Left kidney (tissue), 2 donors: ENCODE data around the gene NECTIN1. TPM values are rescaled to one million over a fixed set of nuclear protein-coding genes. Genes with fewer than 3 reads are reported as not detected.
"Not testable (repeated sequence)": the region's sequence is repeated elsewhere in the genome, so short reads cannot be mapped to it uniquely, and the experiment has no call there.

Source experiments
- DNase-seq: peaks from one replicate; pipeline ENCODE4 v3.0.0-alpha.2; 2013
- polyA plus RNA-seq: library from polyadenylated mRNA; unstranded; fragments of 120-200 nt; gene quantifications from one replicate; pipeline ENCODE4 v1.2.1, GENCODE V29; 2013; ENCODE audit not compliant: insufficient read length

Gene NECTIN1
- polyA plus RNA-seq, 1 donor, result 41.0 TPM

- DNase-seq, result no peak
Measured at GRCh38 chr11:119618208-119618909, 110.6 kb downstream of the NECTIN1 start.

- DNase-seq, result no peak
Measured at GRCh38 chr11:119617340-119617713, 111.7 kb downstream of the NECTIN1 start.

- DNase-seq, result no peak
Measured at GRCh38 chr11:119616586-119617339, 112.2 kb downstream of the NECTIN1 start.

GRCh38 chr11:119615882-119616196 is 113.2 kb downstream of the NECTIN1 start:
- no peak for DNase-seq

GRCh38 chr11:119615003-119615881 is 113.8 kb downstream of the NECTIN1 start:
- DNase-seq, result no peak

GRCh38 chr11:119614222-119615002 is 114.6 kb downstream of the NECTIN1 start:
- DNase-seq, result no peak

- DNase-seq, result no peak
Measured at GRCh38 chr11:119612814-119613213, 116.2 kb downstream of the NECTIN1 start.

- DNase-seq, result no peak
Measured at GRCh38 chr11:119610836-119611426, 118.1 kb downstream of the NECTIN1 start.

- no peak for DNase-seq
Measured at GRCh38 chr11:119608781-119609180, 120.2 kb downstream of the NECTIN1 start.

- no peak for DNase-seq
Measured at GRCh38 chr11:119608201-119608600, 120.8 kb downstream of the NECTIN1 start.

GRCh38 chr11:119607726-119608125 is 121.3 kb downstream of the NECTIN1 start:
- no peak for DNase-seq

- DNase-seq, result no peak
Measured at GRCh38 chr11:119605137-119605665, 123.8 kb downstream of the NECTIN1 start.

- DNase-seq, result no peak
Measured at GRCh38 chr11:119602745-119603373, 126.1 kb downstream of the NECTIN1 start.

- no peak for DNase-seq
Measured at GRCh38 chr11:119599864-119600541, 129.0 kb downstream of the NECTIN1 start.

GRCh38 chr11:119595941-119596340 is 133.1 kb downstream of the NECTIN1 start:
- DNase-seq, result not testable (repeated sequence)

- no peak for DNase-seq
Measured at GRCh38 chr11:119594639-119595249, 134.3 kb downstream of the NECTIN1 start.

- DNase-seq, result no peak
Measured at GRCh38 chr11:119593346-119593745, 135.7 kb downstream of the NECTIN1 start.

- no peak for DNase-seq
Measured at GRCh38 chr11:119592642-119593041, 136.4 kb downstream of the NECTIN1 start.

- no peak for DNase-seq
Measured at GRCh38 chr11:119591836-119592310, 137.1 kb downstream of the NECTIN1 start.
